SK-N-SH (cell line): ENCODE measurements around the gene TCTN1.
"Not testable (repeated sequence)": the region's sequence is repeated elsewhere in the genome, so short reads cannot be mapped to it uniquely, and the experiment has no call there.

Experiments used
- ELF1 ChIP-seq: IDR thresholded peaks from 2 replicates; pipeline ENCODE4 v1.4.0; 2012
- EP300 ChIP-seq, 2 experiments: IDR thresholded peaks; 2 replicates each; pipeline versions ENCODE4 v1.4.0 to v1.6.1; 2012; ENCODE audit warnings: borderline replicate concordance in 1 of 2, low read depth in 1 of 2, low read length in 1 of 2
- FOXJ3 ChIP-seq: sonication (generic); formaldehyde crosslinking; IDR thresholded peaks from 2 replicates; pipeline ENCODE4 v1.5.1; 2020; ENCODE audit warnings: mild to moderate bottlenecking, missing genetic modification reagents
- FOXM1 ChIP-seq: IDR thresholded peaks from 2 replicates; pipeline ENCODE4 v1.4.0; 2012; ENCODE audit warnings: low read depth, mild to moderate bottlenecking
- MAX ChIP-seq: IDR thresholded peaks from 2 replicates; pipeline ENCODE4 v1.4.0; 2012; ENCODE audit warnings: low read depth
- MXI1 ChIP-seq: IDR thresholded peaks from 2 replicates; pipeline ENCODE4 v1.6.1; 2012; ENCODE audit warnings: mild to moderate bottlenecking, low read depth, low read length, improper control_type of control experiment
- YY1 ChIP-seq: IDR thresholded peaks from 2 replicates; pipeline ENCODE4 v1.4.0; 2012; ENCODE audit warnings: low read depth, mild to moderate bottlenecking
- TF ChIP-seq, protein P1 (sequence below): fragments of 200-600 bp; sonication (generic); IDR thresholded peaks from 2 replicates; pipeline ENCODE4 v1.6.1; 2017; ENCODE audit warnings: antibody characterized with exemption, mild to moderate bottlenecking, moderate library complexity

DNA sequence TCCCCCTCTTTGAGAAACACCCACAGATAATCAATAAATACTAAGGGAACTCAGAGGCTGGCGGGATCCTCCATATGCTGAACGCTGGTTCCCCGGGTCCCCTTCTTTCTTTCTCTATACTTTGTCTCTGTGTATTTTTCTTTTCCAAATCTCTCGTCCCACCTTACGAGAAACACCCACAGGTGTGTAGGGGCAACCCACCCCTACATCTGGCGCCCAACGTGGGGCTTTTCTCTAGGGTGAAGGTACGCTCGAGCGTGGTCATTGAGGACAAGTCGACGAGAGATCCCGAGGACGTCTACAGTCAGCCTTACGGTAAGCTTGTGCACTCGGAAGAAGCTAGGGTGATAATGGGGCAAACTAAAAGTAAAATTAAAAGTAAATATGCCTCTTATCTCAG, 43.1 kb upstream of the TCTN1 start:
- not testable (repeated sequence) for TF ChIP-seq FOXJ3 (CRISPR knock-in tag); MXI1; YY1; ELF1; EP300 (IDR thresholded peaks at IDR 0.05; ENCODE audit: borderline replicate concordance in 1 of 2, low read depth in 1 of 2, low read length in 1 of 2); MAX; FOXM1
- TF ChIP-seq, protein P1, sequence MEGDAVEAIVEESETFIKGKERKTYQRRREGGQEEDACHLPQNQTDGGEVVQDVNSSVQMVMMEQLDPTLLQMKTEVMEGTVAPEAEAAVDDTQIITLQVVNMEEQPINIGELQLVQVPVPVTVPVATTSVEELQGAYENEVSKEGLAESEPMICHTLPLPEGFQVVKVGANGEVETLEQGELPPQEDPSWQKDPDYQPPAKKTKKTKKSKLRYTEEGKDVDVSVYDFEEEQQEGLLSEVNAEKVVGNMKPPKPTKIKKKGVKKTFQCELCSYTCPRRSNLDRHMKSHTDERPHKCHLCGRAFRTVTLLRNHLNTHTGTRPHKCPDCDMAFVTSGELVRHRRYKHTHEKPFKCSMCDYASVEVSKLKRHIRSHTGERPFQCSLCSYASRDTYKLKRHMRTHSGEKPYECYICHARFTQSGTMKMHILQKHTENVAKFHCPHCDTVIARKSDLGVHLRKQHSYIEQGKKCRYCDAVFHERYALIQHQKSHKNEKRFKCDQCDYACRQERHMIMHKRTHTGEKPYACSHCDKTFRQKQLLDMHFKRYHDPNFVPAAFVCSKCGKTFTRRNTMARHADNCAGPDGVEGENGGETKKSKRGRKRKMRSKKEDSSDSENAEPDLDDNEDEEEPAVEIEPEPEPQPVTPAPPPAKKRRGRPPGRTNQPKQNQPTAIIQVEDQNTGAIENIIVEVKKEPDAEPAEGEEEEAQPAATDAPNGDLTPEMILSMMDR, result not testable (repeated sequence)
